Gastroesophageal sphincter (tissue), 3 donors: ENCODE measurements around the gene ADCY6.

Source experiments
- EP300 ChIP-seq: sonication (generic); formaldehyde crosslinking; IDR thresholded peaks from one replicate; pipeline ENCODE4 v1.6.1; 2017; ENCODE audit warnings: antibody characterized with exemption, mild to moderate bottlenecking
- POLR2A ChIP-seq, 2 donors: fragments of 450-650 bp; IDR thresholded peaks; one replicate each; pipeline ENCODE4 v1.6.1; 2017; ENCODE audit warnings: antibody characterized with exemption in 2 of 2, mild to moderate bottlenecking in 2 of 2, moderate library complexity in 1 of 2
- POLR2AphosphoS5 ChIP-seq: sonication (generic); formaldehyde crosslinking; IDR thresholded peaks from one replicate; pipeline ENCODE4 v1.6.1; 2017; ENCODE audit warnings: antibody characterized with exemption
- TF ChIP-seq, protein P1 (sequence below), 4 experiments: fragments of 200-600 bp in 2 of 4; fragments of 450-650 bp in 2 of 4; sonication (generic) in 1 of 4; IDR thresholded peaks; one replicate each; pipeline ENCODE4 v1.5.1; 2017 to 2019; ENCODE audit warnings: antibody characterized with exemption in 4 of 4, mild to moderate bottlenecking in 2 of 4, moderate library complexity in 2 of 4

DNA sequence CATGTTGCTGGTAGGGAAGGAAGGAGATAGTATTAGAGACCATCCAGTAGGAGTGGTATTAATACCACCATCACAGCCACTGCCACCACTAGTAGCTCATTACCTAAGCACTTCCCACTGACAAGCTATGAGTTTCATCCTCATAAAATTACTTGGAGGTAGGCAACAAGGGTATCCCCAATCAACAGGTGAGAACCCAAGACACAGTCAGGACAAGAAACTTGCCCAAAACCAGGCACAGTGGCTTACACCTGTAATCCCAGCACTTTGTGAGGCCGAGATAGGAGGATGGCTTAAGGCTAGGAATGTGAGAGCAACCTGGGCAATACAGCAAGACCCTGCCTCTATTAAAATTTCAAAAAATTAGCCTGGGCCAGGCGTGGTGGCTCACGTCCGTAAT, 5.5 kb downstream of the ADCY6 start:
- TF ChIP-seq, protein P1, sequence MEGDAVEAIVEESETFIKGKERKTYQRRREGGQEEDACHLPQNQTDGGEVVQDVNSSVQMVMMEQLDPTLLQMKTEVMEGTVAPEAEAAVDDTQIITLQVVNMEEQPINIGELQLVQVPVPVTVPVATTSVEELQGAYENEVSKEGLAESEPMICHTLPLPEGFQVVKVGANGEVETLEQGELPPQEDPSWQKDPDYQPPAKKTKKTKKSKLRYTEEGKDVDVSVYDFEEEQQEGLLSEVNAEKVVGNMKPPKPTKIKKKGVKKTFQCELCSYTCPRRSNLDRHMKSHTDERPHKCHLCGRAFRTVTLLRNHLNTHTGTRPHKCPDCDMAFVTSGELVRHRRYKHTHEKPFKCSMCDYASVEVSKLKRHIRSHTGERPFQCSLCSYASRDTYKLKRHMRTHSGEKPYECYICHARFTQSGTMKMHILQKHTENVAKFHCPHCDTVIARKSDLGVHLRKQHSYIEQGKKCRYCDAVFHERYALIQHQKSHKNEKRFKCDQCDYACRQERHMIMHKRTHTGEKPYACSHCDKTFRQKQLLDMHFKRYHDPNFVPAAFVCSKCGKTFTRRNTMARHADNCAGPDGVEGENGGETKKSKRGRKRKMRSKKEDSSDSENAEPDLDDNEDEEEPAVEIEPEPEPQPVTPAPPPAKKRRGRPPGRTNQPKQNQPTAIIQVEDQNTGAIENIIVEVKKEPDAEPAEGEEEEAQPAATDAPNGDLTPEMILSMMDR (IDR thresholded peaks at IDR 0.05) = no peak
- no peak for TF ChIP-seq POLR2AphosphoS5
- TF ChIP-seq POLR2A (IDR thresholded peaks at IDR 0.05) = no peak
- TF ChIP-seq EP300 = no peak
